ACHN (cell line): ENCODE data around the gene GRM3.
"Not testable (repeated sequence)": the region's sequence is repeated elsewhere in the genome, so short reads cannot be mapped to it uniquely, and the experiment has no call there.

ENCODE experiments used
- DNase-seq: peaks from one replicate; pipeline ENCODE4 v3.0.0-alpha.2; 2015
- in situ Hi-C: cut with HindIII; loops from 2 replicates; pipeline ENCODE4 v1.10.0; 2017; ENCODE audit warnings: low sequenced_read_pairs, low pct_ligation_motif_present, low pct_unique_long_range_greater_than_20kb

Gene GRM3

DNA sequence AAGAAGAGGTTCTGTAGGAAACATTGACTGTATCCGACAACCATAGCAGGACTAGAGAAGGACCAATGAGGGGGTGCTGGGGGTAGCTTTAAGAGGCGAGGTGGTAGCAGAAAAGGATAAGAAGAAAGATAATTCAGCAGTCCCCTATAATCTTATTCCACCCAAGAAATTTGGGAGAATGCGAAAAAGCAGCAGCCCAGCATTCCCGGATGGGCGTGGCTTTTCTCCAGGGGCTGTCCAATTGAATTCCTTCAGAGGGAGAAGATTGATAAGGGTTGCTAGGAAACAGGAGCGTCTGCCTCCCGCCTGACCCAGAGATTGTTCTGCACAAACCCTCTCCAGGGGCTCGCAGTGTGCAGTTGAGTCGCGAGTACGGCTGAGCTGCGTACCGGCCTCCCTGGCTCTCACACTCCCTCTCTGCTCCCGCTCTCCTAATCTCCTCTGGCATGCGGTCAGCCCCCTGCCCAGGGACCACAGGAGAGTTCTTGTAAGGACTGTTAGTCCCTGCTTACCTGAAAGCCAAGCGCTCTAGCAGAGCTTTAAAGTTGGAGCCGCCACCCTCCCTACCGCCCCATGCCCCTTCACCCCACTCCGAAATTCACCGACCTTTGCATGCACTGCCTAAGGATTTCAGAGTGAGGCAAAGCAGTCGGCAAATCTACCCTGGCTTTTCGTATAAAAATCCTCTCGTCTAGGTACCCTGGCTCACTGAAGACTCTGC is at the start of gene GRM3:
GRM3 (plus strand) TSS at position 349 of the 721 bp plus-strand sequence. CDS start 121,237 bp downstream, outside the sequence.
- in situ Hi-C loops = no loop called here

GRCh38 chr7:86598311-86598710 is 45.4 kb upstream of the GRM3 start:
- peak; percentile 30 for DNase-seq
- in situ Hi-C loops = no loop called here

More for the DNA sequence above, at the start of gene GRM3:
- no peak for DNase-seq

GRCh38 chr7:86598721-86599120 is 45.0 kb upstream of the GRM3 start:
- in situ Hi-C loops = no loop called here
- DNase-seq = no peak

GRCh38 chr7:86600506-86601290 is 43.0 kb upstream of the GRM3 start:
- in situ Hi-C loops = no loop called here
- no peak for DNase-seq

- in situ Hi-C loops = not testable (repeated sequence)
- DNase-seq = peak; percentile 17
These were observed 28.0 kb upstream of the GRM3 start for GRCh38 chr7:86615711-86616110.

DNA sequence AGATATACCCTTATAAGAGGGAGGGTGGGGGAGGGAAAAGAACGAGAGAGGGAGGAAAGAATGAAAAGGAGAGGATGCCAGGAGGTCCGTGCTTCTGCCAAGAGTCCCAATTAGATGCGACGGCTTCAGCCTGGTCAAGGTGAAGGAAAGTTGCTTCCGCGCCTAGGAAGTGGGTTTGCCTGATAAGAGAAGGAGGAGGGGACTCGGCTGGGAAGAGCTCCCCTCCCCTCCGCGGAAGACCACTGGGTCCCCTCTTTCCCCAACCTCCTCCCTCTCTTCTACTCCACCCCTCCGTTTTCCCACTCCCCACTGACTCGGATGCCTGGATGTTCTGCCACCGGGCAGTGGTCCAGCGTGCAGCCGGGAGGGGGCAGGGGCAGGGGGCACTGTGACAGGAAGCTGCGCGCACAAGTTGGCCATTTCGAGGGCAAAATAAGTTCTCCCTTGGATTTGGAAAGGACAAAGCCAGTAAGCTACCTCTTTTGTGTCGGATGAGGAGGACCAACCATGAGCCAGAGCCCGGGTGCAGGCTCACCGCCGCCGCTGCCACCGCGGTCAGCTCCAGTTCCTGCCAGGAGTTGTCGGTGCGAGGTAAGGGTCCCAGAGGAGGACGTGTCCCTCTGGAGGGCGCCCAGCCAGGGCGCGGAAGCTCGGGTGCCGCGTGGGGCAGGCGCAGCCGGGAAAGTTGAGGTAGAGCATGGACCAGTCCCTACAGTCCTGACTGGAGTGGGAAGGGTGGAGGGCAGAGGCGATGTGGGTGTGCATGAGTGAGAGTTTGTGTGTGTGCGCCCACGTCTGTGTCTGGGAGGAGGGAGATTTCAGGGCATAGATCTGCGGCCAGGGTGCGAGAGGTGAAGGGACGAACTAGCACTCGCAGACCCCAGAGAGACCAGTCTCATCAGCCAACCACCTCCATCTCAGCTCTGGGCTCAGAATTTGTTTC is 844 bp downstream of the GRM3 start:
- in situ Hi-C loops = no loop called here

DNA sequence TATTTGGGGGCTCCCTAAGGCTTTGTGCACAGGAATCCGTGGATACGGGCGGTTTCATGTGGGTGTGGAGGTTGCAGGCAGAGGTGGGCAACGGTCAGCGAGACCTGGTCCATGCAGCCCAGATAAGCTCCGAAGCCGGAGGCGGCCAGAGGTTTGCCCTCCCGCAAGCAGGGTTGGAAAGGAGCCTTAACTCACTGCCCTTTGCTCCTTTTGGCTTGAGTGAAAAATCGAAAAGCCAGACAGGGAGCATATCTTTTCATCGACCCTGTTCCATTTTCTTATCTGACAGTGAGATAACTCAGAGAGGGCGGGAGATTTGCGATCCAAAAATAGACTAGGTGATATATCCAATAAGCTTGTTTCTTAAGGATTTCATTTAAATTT is 1.5 kb downstream of the GRM3 start:
- in situ Hi-C loops = no loop called here
- no peak for DNase-seq

More for the DNA sequence above, 844 bp downstream of the GRM3 start:
- no peak for DNase-seq

DNA sequence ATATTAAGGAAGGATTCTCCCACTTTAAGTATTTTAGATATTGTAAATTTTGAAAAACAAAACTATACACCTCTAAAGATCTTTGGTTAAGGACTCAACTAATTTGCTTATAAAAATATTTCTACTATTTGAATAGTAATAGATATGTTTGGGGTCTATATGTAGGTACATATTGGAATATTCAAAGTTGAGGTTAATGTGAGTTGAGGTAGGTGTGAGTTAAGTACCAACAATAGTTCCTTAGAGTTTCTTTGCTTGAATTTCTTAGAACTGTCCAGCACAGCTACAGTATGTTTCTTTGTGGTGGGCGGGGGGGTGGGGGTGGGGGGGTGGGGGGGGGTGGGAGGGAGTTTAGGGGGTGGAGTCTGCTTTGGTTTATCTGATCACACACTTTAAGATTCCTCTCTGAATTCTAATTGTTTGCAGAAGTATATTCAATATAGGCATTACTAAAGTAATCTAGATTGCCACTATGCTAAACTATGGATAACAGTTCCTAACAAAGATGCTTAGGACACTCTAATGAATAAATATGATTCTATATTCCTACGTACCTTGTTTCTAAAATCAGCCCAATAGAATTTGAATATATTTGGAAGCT is 2.1 kb downstream of the GRM3 start:
- DNase-seq = no peak
- in situ Hi-C loops = no loop called here

DNA sequence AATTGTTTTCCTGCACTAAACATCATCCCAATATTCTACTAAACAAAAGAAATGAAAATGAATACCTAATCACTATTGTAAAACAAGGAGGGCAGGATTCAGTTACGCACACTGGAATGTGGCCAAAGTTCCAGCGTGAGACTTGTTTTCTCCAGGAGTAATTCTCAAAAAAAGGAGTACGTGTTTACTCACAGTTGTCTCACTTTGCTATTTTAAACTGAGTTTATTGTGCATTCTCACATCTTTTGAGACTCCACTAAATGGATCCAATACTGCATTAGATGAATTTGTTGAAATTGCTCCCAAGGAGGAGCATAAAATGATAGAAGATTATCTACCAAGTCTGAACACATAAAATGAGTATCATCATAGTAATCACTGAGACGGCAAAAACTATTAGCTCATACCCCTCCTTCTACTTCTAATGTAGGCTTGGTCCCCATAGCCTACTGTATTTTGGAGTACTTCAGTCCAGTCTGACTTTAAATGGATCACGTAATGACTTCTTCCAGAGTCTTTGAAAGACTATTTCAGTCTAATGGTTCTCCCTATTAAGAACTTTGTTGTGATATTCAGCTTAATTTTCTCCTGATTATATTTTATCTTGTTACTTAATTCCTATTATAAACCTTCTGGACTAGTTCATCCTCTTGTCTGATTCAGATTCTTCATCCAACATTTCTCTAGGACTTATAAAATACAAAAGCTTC is 3.8 kb downstream of the GRM3 start:
- in situ Hi-C loops = no loop called here
- no peak for DNase-seq

DNA sequence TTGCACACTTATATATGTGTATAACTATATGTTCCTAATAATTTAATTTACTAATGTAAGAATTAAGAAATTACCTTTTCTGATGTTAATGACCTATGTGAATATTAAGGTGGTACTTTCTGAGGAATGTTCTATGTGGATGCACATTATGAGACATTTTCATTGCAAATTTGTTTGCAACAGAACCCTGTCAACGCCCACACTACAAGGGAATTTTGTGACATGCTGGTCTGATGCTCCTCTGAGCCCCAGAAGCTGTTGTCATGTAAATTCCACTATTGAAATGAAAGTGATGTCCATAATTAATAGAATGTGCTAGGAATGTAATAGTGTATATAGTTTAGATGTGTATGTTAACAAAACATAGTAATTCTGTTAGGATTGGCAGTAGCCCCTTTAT is 4.5 kb downstream of the GRM3 start:
- in situ Hi-C loops = no loop called here
- no peak for DNase-seq

DNA sequence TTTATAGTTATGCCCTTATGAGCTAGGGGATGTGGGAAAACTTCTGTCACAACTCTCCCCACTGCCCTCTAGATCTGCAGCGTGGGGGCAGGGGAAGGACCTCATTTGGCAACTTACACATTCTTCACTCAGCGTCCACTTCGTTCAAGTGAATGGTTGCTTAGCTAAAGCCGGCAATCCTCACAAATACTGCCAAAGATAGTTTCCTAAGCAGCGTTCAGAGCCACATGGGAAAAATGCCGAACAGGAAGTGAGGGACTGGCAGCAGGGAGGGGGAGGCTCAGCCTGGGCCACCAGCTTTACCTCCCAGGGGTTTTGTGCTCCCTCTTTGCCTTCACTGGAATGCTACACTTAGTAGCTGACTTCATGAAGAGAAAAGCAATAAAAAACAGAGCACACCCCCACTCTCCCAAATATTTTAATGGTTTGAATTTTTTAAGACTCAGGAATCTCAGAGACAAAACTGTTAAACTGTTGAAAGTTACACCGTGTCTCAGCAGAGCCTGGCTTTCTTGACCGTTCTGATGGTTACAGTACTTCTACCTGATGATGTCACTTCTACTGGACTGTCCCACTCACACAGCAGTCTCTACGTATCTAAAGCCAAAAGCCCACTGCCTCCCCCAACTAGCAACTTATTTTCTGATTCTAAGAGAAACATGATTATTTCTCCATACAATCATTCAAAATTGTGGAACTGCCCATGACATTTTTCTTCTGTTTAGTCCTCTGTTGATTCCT is 10.4 kb downstream of the GRM3 start:
- in situ Hi-C loops = no loop called here
- no peak for DNase-seq

DNA sequence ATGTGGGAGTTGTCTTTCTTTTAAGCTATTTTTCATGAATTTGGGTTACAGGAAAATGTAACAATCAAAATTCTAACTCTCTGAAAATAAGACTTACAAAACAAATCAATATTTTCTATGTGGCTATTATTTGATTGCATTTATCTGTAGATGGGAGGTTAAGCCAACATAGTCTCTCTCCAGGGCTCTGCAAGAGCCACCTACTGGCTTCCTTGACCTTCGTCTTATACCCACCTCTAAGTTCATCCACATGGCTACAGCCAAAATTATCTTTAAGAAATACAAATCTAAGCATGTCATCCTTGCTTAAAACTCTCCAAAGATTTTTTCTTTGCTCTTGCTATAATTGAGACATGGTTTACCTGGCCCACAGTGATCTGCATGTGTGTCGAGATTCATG is 14.2 kb downstream of the GRM3 start:
- in situ Hi-C loops = no loop called here
- no peak for DNase-seq

- in situ Hi-C loops = no loop called here
- DNase-seq = no peak
These were observed 17.3 kb downstream of the GRM3 start for GRCh38 chr7:86660950-86661462.

DNA sequence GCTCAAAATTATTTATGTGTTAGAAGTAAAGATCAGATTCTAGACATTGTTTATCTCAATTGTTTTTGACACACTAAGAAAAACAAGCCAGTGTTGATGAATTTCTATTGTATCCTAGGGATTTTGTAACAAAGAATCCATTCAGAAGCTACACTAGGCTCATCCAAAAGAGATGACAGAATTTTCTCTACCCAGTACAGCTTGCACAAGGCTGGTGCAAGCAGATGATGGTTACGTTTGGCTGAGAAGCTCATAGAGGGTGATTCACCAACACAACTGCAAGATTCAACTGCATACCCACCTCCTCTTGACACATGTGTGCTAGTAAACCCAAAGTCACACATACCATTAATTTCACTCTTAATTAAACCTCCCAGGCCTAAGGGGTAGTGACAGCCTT is 20.8 kb downstream of the GRM3 start:
- no peak for DNase-seq
- in situ Hi-C loops = no loop called here

DNA sequence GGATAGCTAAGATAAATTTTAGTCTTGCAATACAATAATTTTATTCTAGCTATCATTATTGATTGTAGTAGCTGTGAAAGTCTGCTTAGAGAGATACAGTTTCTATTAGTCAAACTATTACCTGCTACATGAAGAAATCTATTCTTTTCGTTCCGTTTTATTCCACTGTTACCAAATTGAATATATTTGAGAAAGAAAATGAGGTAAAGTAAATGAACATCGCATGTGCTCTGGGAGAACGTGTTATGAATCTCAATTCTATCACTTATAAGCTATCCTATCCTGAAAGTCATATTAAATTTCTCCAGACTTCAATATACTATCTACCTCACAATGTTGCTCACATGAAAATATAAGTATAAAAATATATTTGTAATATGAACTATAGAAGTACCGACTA is 21.3 kb downstream of the GRM3 start:
- in situ Hi-C loops = no loop called here
- DNase-seq = no peak

GRCh38 chr7:86665669-86666068 is 22.0 kb downstream of the GRM3 start:
- in situ Hi-C loops = no loop called here
- DNase-seq = no peak

DNA sequence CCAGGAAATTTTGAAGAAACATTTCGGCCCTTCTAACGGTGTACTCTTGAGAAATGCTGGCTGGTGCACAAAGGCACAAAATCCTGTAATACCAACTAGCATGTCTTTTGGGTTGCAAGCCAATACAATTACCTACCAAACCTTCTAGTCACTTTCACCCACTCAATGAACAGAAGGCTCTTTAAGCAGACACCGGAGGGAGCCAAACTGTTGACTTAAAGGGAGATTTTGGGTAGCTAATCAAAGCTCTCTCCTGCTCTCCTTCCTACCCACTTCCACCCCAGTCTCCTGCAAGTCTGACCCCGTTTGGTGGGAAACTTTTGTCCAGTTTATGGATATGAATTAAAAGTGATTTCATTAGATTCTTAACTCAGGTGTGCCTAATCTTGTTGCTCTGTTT is 24.0 kb downstream of the GRM3 start:
- DNase-seq = no peak
- in situ Hi-C loops = no loop called here
